ENCODE measurements around the gene PNMT.

DNA sequence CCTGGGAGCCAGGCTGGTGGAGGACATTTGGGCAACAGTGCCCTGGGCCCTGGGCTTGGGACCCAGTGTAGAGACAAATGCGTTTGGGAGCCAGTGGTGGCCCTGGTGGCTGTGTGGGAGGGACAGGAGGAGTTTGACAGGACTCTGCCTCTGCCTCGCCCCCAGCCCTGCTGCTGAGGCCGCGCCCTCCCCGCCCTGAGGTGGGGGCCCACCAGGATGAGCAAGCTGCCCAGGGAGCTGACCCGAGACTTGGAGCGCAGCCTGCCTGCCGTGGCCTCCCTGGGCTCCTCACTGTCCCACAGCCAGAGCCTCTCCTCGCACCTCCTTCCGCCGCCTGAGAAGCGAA is 15.0 kb upstream of the PNMT start:
- TF ChIP-seq MAFK (IDR thresholded peaks at IDR 0.05; ENCODE audit: low read depth, low read length): no peak
- no peak for TF ChIP-seq POLR2AphosphoS5 (IDR thresholded peaks at IDR 0.05; ENCODE audit: low read depth, low read length)
- TF ChIP-seq, protein P1, sequence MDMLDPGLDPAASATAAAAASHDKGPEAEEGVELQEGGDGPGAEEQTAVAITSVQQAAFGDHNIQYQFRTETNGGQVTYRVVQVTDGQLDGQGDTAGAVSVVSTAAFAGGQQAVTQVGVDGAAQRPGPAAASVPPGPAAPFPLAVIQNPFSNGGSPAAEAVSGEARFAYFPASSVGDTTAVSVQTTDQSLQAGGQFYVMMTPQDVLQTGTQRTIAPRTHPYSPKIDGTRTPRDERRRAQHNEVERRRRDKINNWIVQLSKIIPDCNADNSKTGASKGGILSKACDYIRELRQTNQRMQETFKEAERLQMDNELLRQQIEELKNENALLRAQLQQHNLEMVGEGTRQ (IDR thresholded peaks at IDR 0.05; ENCODE audit: low read length): no peak
- no peak for TF ChIP-seq EP300 (IDR thresholded peaks at IDR 0.05; ENCODE audit: borderline replicate concordance in 1 of 2, low read depth in 2 of 2, low read length in 2 of 2)
- TF ChIP-seq SIN3A (conservative IDR thresholded peaks at IDR 0.05 in 1 of 2, IDR thresholded peaks at IDR 0.05 in 1 of 2; ENCODE audit: low read depth in 1 of 2, low read length in 2 of 2): 0 out of 4 replicates have a peak, but pooled peaks of 1 of the 2 experiments have one; percentile 7
- no peak for TF ChIP-seq HDAC2 (IDR thresholded peaks at IDR 0.05; ENCODE audit: borderline replicate concordance in 1 of 2, low read depth in 2 of 2, low read length in 2 of 2)
- TF ChIP-seq, protein P2, sequence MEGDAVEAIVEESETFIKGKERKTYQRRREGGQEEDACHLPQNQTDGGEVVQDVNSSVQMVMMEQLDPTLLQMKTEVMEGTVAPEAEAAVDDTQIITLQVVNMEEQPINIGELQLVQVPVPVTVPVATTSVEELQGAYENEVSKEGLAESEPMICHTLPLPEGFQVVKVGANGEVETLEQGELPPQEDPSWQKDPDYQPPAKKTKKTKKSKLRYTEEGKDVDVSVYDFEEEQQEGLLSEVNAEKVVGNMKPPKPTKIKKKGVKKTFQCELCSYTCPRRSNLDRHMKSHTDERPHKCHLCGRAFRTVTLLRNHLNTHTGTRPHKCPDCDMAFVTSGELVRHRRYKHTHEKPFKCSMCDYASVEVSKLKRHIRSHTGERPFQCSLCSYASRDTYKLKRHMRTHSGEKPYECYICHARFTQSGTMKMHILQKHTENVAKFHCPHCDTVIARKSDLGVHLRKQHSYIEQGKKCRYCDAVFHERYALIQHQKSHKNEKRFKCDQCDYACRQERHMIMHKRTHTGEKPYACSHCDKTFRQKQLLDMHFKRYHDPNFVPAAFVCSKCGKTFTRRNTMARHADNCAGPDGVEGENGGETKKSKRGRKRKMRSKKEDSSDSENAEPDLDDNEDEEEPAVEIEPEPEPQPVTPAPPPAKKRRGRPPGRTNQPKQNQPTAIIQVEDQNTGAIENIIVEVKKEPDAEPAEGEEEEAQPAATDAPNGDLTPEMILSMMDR (IDR thresholded peaks at IDR 0.05; ENCODE audit: control extremely low read depth in 1 of 3, insufficient read depth in 1 of 3, low read depth in 1 of 3, low read length in 3 of 3): no peak
